Neural cell (in vitro differentiated cells): ENCODE results near the gene PORCN. TPM values are rescaled to one million over a fixed set of nuclear protein-coding genes. Genes with fewer than 3 reads are reported as not detected.

Experiments
- H2AFZ ChIP-seq: fragments of 200-600, 300-800 bp; sonication (generic), shearing (Covaris generic); 2 replicates; pipeline ENCODE4 v1.6.0; 2014; ENCODE audit warnings: low read depth, mild to moderate bottlenecking, antibody characterized with exemption, low read length, moderate library complexity
- H3F3A ChIP-seq: fragments of 200-600 bp; shearing (Covaris generic); 2 replicates; pipeline ENCODE4 v1.6.1; 2016; ENCODE audit warnings: mild to moderate bottlenecking, moderate library complexity, mixed read lengths, antibody characterized with exemption, low read length; ENCODE audit not compliant: insufficient read depth, poor library complexity, severe bottlenecking
- H3K27ac ChIP-seq: fragments of 200-600, 300-800 bp; sonication (generic), shearing (Covaris generic); 2 replicates; pipeline ENCODE4 v1.5.1; 2014; ENCODE audit warnings: mild to moderate bottlenecking, low read length, moderate library complexity
- H3K27me3 ChIP-seq: fragments of 300-800, 200-600 bp; sonication (generic), shearing (Covaris generic); 2 replicates; pipeline ENCODE4 v1.6.0; 2014; ENCODE audit warnings: mild to moderate bottlenecking, low read depth, low read length, moderate library complexity; ENCODE audit not compliant: insufficient read depth
- H3K36me3 ChIP-seq: fragments of 300-800, 200-600 bp; sonication (generic), shearing (Covaris generic); 2 replicates; pipeline ENCODE4 v1.5.1; 2014; ENCODE audit warnings: mild to moderate bottlenecking, antibody characterized with exemption, low read length, moderate library complexity; ENCODE audit not compliant: insufficient read depth
- H3K4me2 ChIP-seq: fragments of 300-800, 200-600 bp; sonication (generic), shearing (Covaris generic); 2 replicates; pipeline ENCODE4 v1.6.0; 2014; ENCODE audit warnings: mild to moderate bottlenecking, low read length
- H3K4me3 ChIP-seq: fragments of 300-800, 200-600 bp; sonication (generic), shearing (Covaris generic); 2 replicates; pipeline ENCODE4 v1.5.1; 2014; ENCODE audit warnings: mild to moderate bottlenecking, low read length, moderate library complexity
- H3K79me2 ChIP-seq: fragments of 200-600 bp; shearing (Covaris generic); replicated peaks from 2 replicates; pipeline ENCODE4 v1.6.0; 2014; ENCODE audit warnings: mild to moderate bottlenecking, low read length, moderate library complexity; ENCODE audit not compliant: insufficient read depth
- H3K9ac ChIP-seq: fragments of 300-800, 200-600 bp; sonication (generic), shearing (Covaris generic); 2 replicates; pipeline ENCODE4 v1.6.1; 2016; ENCODE audit warnings: mild to moderate bottlenecking, low read length, mixed read lengths
- H3K9me2 ChIP-seq: fragments of 200-600 bp; shearing (Covaris generic); 2 replicates; pipeline ENCODE4 v1.6.1; 2016; ENCODE audit warnings: mild to moderate bottlenecking, low read length, mixed read lengths; ENCODE audit not compliant: insufficient read depth
- H3K9me3 ChIP-seq: fragments of 200-600, 300-800 bp; sonication (generic), shearing (Covaris generic); 2 replicates; pipeline ENCODE4 v1.6.1; 2016; ENCODE audit warnings: mild to moderate bottlenecking, mixed run types, low read length, moderate library complexity, mixed read lengths
- H4K20me1 ChIP-seq: fragments of 200-600 bp; shearing (Covaris generic); 2 replicates; pipeline ENCODE4 v1.6.1; 2016; ENCODE audit warnings: mild to moderate bottlenecking, mixed run types; ENCODE audit not compliant: insufficient read depth
- EP300 ChIP-seq: fragments of 450-650 bp; conservative IDR thresholded peaks from 2 replicates; pipeline ENCODE4 v1.6.1; 2014; ENCODE audit warnings: antibody characterized with exemption, mild to moderate bottlenecking, moderate library complexity; ENCODE audit not compliant: poor library complexity, severe bottlenecking
- EZH2 ChIP-seq: fragments of 200-600, 300-800 bp; shearing (Covaris generic), sonication (generic); IDR thresholded peaks from 2 replicates; pipeline ENCODE4 v1.6.1; 2014; ENCODE audit warnings: antibody characterized with exemption, low read length, borderline replicate concordance, mild to moderate bottlenecking; ENCODE audit not compliant: insufficient read depth, poor library complexity, severe bottlenecking
- MXI1 ChIP-seq: fragments of 450-650 bp; conservative IDR thresholded peaks from 2 replicates; pipeline ENCODE4 v1.6.1; 2014; ENCODE audit warnings: antibody characterized with exemption, mild to moderate bottlenecking; ENCODE audit not compliant: poor library complexity, severe bottlenecking
- POLR2AphosphoS5 ChIP-seq: IDR thresholded peaks from 2 replicates; pipeline ENCODE4 v1.6.1; 2012
- RAD21 ChIP-seq: fragments of 450-650 bp; conservative IDR thresholded peaks from 2 replicates; pipeline ENCODE4 v1.6.1; 2014; ENCODE audit warnings: antibody characterized with exemption, mild to moderate bottlenecking, moderate library complexity
- SMC3 ChIP-seq: fragments of 450-650 bp; conservative IDR thresholded peaks from 2 replicates; pipeline ENCODE4 v1.6.1; 2014; ENCODE audit warnings: antibody characterized with exemption, mild to moderate bottlenecking, moderate library complexity; ENCODE audit not compliant: poor library complexity
- TAF1 ChIP-seq: IDR thresholded peaks from 2 replicates; pipeline ENCODE4 v1.6.1; 2012; ENCODE audit warnings: low read depth
- polyA plus RNA-seq: library from polyadenylated mRNA; depleted of rRNA; stranded (reverse); fragments of >200 nt; gene quantifications from 2 replicates; pipeline ENCODE4 v1.2.3, GENCODE V29; 2014
- TF ChIP-seq, protein P1 (sequence below): fragments of 450-650 bp; IDR thresholded peaks from 2 replicates; pipeline ENCODE4 v1.5.1; 2014; ENCODE audit warnings: antibody characterized with exemption, mild to moderate bottlenecking, moderate library complexity; ENCODE audit not compliant: poor library complexity, severe bottlenecking
- TF ChIP-seq, protein P2 (sequence below): IDR thresholded peaks from 2 replicates; pipeline ENCODE4 v1.6.1; 2012; ENCODE audit warnings: borderline replicate concordance

PORCN gene
- polyA plus RNA-seq, 1 donor from 2014 or later: 29.8 TPM

DNA sequence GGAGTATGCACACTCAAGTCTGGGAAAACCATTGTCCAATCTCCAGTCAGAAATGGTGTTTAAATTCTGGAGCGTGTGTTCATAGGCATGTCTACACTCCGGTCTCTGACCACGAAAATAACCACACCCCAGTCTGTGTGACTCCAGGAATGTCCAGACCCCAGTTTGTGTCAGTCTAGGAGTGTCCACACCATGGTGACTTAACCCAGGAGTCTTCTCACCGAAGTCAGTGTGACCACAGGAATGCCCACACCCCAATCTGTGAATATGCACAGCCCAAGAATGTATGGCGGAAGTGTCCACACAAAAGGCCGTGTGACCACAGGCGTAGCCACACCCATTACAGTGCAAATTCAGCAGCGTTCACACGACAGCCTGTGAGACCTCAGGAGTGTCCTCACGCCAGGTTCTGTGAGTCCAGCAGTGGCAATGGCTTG, 21.4 kb upstream of the PORCN start:
- TF ChIP-seq MXI1: no peak
- no peak for TF ChIP-seq RAD21
- Histone ChIP-seq H3K36me3 (no peaks in the 10 kb centered on the region), H3K9me3 (no peaks in the 10 kb centered on the region), H3K79me2 (no peaks in the 10 kb centered on the region), H3F3A (no peaks in the 10 kb centered on the region), H2AFZ (no peak overlapping the region), H3K4me3 (no peak overlapping the region), H3K27me3 (no peaks in the 10 kb centered on the region), H3K4me2 (no peak overlapping the region), H4K20me1 (no peaks in the 10 kb centered on the region), H3K27ac (no peak overlapping the region), H3K9me2 (no peaks in the 10 kb centered on the region), H3K9ac (no peak overlapping the region)

DNA sequence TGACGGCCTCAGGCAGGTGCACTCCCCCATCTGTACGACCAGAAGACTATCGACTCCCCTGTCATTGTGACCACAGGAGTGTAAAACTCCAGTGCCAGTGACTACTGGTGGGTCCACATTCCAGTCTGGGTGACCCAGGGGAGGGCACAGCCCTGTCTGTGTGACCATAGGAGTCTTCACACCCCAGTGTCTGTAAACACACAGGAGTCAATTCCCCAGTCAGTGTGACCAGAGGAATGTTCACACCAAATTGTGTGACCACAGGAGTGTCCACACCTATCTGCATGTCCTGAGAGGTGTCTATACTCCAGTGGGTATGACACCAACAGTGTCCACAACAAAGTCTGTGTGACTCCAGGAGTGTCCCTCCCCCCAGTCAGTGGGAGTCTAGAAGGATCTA, 20.8 kb upstream of the PORCN start:
- no peak overlapping the region for H3K9ac ChIP-seq
- TF ChIP-seq, protein P1, sequence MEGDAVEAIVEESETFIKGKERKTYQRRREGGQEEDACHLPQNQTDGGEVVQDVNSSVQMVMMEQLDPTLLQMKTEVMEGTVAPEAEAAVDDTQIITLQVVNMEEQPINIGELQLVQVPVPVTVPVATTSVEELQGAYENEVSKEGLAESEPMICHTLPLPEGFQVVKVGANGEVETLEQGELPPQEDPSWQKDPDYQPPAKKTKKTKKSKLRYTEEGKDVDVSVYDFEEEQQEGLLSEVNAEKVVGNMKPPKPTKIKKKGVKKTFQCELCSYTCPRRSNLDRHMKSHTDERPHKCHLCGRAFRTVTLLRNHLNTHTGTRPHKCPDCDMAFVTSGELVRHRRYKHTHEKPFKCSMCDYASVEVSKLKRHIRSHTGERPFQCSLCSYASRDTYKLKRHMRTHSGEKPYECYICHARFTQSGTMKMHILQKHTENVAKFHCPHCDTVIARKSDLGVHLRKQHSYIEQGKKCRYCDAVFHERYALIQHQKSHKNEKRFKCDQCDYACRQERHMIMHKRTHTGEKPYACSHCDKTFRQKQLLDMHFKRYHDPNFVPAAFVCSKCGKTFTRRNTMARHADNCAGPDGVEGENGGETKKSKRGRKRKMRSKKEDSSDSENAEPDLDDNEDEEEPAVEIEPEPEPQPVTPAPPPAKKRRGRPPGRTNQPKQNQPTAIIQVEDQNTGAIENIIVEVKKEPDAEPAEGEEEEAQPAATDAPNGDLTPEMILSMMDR: no peak
- no peak for TF ChIP-seq EP300
- no peak for TF ChIP-seq RAD21
- TF ChIP-seq, protein P2, sequence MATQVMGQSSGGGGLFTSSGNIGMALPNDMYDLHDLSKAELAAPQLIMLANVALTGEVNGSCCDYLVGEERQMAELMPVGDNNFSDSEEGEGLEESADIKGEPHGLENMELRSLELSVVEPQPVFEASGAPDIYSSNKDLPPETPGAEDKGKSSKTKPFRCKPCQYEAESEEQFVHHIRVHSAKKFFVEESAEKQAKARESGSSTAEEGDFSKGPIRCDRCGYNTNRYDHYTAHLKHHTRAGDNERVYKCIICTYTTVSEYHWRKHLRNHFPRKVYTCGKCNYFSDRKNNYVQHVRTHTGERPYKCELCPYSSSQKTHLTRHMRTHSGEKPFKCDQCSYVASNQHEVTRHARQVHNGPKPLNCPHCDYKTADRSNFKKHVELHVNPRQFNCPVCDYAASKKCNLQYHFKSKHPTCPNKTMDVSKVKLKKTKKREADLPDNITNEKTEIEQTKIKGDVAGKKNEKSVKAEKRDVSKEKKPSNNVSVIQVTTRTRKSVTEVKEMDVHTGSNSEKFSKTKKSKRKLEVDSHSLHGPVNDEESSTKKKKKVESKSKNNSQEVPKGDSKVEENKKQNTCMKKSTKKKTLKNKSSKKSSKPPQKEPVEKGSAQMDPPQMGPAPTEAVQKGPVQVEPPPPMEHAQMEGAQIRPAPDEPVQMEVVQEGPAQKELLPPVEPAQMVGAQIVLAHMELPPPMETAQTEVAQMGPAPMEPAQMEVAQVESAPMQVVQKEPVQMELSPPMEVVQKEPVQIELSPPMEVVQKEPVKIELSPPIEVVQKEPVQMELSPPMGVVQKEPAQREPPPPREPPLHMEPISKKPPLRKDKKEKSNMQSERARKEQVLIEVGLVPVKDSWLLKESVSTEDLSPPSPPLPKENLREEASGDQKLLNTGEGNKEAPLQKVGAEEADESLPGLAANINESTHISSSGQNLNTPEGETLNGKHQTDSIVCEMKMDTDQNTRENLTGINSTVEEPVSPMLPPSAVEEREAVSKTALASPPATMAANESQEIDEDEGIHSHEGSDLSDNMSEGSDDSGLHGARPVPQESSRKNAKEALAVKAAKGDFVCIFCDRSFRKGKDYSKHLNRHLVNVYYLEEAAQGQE: no peak
- no peak for TF ChIP-seq SMC3
- TF ChIP-seq TAF1: no peak
- TF ChIP-seq POLR2AphosphoS5: no peak
- TF ChIP-seq MXI1: no peak
- no peak for TF ChIP-seq EZH2
- H3K4me2 ChIP-seq: no peak overlapping the region

DNA sequence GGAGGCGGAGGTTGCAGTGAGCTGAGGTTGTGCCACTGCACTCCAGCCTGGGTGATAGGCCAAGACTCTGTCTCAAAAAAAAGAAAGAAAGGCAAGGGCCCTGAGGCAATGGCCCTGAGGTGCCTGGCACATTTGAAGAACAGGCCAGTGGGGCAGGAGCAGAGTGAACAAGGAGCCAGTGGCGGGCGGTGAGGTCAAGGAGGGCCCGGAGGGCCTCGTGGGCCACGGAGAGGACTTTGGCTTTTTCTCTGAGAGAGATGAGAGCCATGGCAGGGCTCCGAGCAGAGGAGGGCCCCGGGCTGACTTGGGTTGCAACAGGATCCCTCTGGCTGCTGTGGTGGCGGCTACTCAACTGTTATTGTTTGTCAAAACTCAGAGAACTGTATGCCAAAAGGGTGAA, 19.5 kb upstream of the PORCN start:
- Histone ChIP-seq H3F3A (no peaks in the 10 kb centered on the region), H3K9me2 (no peaks in the 10 kb centered on the region), H4K20me1 (no peaks in the 10 kb centered on the region), H3K4me2 (no peak overlapping the region), H3K79me2 (no peaks in the 10 kb centered on the region), H3K27ac (no peak overlapping the region), H3K4me3 (no peak overlapping the region), H3K36me3 (no peaks in the 10 kb centered on the region), H3K9me3 (no peaks in the 10 kb centered on the region), H3K9ac (no peak overlapping the region), H3K27me3 (no peaks in the 10 kb centered on the region), H2AFZ (no peak overlapping the region)
- TF ChIP-seq RAD21 (no peak), EZH2 (no peak), EP300 (no peak), SMC3 (no peak), MXI1 (no peak), POLR2AphosphoS5 (no peak), TAF1 (no peak)
- TF ChIP-seq, protein P1: no peak
- TF ChIP-seq, protein P2: no peak

More for the DNA sequence above, 20.8 kb upstream of the PORCN start:
- Histone ChIP-seq H3K4me3 (no peak overlapping the region), H3K9me3 (no peaks in the 10 kb centered on the region), H3K27ac (no peak overlapping the region), H3F3A (no peaks in the 10 kb centered on the region), H3K27me3 (no peaks in the 10 kb centered on the region), H3K36me3 (no peaks in the 10 kb centered on the region), H3K9me2 (no peaks in the 10 kb centered on the region), H3K79me2 (no peaks in the 10 kb centered on the region), H2AFZ (no peak overlapping the region), H4K20me1 (no peaks in the 10 kb centered on the region)
